NCI-H1048 (cell line): ENCODE results near the gene FBXO31.
"Not testable (repeated sequence)": the region's sequence is repeated elsewhere in the genome, so short reads cannot be mapped to it uniquely, and the experiment has no call there.

Experiments used
- DNase-seq: peaks from one replicate; lab custom pipeline; 2025; lab: John Stamatoyannopoulos, UW

Gene FBXO31

DNA sequence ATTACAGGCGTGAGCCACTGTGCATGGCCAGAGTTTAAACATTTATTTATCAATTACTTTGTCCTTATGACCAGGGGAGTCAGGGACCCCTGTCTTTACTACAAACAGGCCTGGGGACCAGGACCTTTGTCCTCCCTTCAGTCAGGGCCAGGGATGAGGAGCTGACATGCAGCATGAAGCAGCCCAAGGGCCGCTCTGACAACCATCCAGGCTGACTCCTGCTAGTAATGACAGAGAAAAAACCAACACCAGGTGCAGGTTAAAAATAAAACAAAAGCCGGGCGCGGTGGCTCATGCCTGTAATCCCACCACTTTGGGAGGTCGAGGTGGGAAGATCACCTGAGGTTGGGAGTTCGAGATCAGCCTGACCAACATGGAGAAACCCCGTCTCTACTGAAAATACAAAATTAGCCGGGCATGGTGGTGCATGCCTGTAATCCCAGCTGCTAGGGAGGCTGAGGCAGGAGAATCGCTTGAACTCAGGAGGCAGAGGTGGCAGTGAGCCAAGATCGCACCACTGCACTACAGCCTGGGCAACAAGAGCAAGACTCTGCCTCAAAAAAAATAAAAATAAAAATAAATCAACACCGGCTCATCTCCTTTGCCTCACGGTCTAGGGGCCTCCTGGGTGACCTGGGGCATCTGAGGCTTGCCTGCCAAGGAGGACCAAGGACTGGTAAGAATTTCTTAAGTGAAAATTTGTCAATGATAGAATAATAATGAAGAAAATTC is 20.6 kb downstream of the FBXO31 start:
- not testable (repeated sequence) for DNase-seq

DNA sequence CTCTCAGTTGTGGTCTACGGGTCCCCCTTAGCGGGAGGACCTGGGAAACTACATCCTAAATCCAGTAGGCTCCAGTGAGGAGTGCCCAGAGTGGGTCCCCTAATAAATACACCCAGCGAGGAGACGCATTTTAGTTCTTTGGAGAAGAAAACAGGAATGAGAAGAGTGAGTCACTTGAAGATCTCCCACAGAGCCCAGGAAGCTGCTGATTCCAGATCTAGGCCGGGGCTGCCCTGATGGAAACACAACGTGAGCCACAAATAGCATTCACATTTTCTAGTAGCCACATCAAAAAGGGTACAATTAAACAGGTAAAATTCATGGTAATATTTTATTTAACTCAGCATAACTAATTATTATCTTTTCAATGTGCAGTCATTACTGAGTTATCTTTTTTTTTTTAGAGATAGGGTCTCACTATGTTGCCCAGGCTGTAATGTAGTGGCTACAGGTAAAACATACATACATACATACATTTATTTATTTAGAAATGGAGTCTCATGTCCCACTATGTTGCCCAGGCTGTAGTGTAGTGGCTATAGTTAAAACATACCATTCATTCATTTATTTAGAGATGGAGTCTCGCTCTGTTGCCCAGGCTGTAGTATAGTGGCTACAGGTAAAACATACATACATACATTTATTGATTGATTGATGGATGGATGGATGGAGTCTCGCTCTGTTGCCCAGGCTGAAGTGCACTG is 21.5 kb downstream of the FBXO31 start:
- DNase-seq: no peak

DNA sequence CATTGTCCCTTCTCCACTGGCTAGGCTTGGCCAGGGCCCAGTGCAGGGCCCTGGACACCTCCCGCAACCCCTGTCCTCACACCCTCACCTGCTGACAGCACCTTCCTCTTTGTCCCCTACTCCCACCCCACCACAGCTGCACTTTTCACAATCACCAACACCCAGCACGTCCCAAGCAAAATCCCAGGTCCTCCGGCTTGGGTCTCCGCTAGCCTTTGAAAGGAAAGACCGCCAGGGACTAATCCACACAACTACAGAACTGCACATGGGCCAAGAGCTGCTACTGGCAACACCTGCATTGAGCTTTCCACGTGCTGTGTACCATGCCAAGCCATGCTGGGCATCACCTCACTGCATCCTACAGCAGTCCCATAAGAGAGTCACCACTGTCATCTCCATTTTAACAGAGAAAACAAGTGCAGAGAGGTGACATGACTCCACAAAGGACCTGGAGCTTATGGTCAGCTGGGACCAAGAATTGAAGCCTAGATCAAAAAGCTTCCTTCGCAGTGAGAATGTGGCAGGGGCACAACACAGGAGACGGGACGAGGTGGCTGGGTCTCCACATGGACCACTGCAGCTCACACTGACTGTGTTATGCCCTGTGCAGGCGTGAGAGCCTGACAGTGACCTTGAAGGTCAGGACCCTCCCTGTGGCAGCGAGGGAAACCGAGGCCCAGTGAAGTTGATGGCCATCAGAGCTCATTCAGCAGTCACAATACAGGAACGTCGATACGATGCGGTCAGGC is 22.5 kb downstream of the FBXO31 start:
- no peak for DNase-seq

DNA sequence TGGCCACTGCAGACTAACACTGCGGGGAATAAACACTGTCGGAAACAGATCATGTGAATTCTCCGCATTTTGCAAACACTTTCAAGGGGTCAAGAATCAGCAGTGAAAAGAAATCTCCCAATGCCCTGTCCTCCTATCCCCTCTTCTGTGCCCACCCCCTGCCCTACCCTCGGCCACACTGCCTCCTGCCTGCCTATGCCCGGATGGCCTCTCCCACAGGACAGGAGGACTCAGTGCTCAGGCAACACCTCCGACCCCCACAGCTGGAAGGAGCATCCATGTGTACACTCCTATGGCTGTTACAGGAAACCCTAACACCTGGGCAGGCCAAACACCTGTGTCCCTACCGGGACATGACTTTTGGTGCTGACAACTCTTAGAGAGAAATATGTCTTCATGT is 24.5 kb downstream of the FBXO31 start:
- DNase-seq: no peak

DNA sequence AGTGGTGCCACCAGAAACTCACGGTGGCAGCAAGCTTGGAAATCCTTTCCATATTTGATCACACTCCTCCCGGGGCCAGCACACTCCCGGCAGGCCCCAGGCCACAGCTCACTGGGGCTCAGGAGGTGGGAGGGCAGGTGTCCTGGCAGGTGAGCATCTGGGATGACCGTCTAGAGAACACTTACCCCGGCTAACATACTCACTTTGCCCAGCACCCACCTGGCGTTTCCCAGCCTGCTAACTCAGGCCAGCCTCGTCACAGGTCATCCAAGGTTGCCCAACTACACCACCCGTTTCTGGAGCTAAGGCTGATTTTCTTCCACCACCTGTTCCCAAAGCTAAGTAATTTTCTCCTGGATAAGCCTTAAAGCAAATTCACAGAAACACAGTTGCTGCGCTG is 24.9 kb downstream of the FBXO31 start:
- DNase-seq: no peak

DNA sequence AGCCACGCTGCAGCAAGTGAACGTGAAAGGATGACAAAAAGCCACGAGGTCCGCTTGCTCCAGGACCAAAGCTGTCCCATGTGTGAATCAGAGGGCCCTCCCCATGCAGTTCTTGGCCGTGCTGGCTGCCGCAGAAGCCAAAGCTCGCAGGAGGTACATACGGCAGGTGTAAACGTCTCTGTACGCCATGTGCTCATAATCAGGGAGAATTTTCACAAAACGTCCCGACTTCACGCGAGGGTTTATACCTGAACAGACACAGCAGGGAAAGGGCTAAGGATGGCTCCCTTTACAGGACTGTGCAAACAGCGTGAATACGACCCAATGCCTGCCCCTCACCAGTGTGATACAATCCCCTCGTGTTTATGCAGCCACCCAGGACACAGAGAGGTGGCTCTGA is 25.3 kb downstream of the FBXO31 start:
- DNase-seq: no peak

DNA sequence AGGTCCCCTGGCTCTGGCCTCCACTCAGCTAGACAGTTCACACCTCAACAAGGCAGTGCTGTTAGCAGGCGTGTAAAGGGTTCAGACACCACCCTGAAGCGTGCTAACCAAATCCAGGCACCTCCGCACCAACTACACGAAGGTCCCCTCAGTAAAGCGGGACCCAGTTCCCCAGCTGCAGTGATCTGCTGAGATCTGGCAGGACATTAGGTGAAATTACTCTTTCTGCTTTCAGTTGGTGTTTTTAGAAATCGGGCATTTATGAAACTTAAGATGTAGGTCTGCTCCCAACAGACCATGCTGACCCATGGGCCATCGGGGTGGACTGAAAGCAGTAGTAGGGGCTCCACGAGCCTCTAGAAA is 27.1 kb downstream of the FBXO31 start:
- DNase-seq: no peak

DNA sequence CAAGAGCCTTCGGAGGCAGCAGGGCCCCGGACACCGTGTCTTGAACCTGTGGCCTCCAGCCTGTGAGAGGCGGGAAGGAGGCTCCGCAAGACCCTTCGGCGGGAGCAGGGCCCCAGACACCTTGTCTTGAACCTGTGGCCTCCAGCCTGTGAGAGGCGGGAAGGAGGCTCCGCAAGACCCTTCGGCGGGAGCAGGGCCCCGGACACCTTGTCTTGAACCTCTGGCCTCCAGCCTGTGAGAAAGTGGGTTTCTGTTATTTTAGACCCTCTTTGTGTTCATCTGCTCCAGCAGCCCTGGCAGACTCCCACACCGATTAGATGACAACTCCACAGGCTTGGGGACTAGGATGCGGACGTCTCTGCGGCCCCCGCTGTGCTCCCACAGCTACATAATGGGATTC is 30.0 kb downstream of the FBXO31 start:
- no peak for DNase-seq

DNA sequence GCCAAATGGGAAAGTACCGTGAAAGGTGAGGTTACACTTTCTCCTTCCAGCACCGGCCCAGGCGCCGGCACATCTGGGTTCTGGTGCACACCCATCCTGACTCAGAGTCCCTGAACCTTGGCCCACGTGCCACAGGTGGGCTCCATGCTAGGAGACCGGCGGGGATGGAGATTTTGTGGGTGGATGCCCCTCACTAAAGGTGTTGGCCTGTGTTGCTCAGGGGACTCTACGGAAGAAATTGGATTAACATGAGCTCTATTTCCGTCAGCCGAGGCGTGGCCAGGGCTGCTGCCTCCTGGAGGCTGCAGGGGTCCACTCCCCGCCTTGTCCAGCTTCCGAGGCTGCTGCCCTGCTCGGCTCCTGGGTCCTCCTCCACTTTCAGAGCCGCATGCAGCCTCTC is 30.8 kb downstream of the FBXO31 start:
- DNase-seq: no peak

DNA sequence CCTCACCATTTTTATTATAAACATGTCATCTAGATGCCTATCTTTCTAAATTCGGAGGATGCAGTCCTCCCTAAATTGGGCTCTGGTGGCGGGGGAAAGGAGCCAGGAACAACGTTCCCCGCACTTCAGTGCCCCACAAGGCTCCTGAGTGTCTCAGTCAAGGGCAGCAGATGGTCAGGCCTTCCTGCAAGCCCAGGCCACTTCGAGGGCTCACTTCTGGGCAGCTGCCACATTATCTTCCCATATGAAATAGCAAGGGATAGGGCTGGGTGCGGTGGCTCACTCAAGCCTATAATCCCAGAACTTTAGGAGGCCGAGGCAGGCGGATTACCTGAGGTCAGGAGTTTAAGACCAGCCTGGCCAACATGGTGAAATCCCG is 32.3 kb downstream of the FBXO31 start:
- DNase-seq: no peak

DNA sequence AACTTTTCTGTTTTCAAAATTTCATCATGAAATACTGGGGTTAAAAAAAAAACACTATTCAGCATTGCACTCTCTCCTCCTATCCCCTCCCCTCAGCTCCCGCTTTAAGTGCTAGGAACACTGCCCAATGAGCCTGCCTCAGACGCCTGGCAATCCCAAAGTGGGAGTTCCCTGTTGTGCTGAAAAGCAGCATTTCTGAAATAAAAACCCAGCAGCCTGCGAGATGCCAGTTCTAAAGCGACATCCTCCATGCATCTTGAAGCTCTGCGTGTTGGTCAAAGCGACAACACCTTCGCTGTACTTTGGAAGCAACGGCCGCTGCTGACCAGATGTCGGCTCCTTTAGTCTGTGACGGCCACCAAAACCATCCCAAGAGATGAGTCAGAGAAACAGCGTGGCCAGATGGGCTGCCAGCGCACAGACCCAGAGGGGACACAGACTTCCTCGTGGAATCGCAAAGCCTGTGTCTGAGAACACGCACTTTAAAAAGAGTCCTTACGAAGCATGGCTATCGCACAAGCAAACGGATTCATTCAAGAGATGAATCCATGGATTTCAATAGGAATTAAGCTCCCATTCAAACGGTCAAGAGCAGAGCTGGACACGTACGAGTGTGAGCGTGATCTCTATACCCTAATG is 32.8 kb downstream of the FBXO31 start:
- DNase-seq: no peak

DNA sequence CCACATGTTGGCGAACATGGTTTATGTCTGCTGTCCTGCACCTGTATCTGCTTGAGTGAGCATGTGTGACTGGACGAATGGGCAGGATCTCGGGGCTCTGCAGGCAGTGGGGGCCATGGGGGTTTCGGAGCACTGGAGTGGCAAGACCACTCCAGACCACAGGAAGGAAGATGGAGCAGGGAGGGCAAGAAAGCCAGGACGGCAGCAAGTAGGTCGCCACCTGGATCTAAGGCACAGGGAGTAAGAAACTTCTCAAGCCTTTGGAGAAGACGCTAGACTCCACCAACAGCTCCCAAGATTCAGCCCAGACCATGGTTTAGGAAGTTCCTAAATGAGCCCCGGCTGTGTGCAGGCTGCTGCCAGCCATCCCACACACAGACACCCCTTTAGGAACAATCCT is 33.5 kb downstream of the FBXO31 start:
- DNase-seq: no peak

DNA sequence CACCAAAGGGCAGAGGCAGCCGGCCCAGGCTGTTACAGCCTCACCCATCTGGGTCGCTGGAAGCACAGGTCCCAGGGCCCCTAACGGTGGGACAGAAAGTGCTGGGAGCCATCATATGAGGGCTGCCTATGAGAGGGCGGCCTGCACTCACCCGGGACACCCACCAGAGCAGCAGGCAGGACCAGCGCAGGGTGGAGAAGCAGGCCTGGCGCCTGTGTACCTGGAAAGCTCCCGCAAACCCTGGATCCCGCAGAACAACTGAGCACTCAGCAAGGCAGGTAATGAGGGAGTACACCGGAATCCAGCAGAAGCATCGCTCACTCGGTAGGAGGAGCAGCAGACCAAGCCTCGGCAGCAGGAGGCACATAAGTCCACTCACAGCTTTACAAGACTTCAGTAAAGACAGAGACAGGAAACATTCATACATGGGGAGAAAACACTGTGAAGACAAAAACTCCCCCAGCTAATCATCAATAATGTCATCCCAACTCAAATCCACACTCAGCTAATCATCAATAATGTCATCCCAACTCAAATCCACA is 34.9 kb downstream of the FBXO31 start:
- no peak for DNase-seq

DNA sequence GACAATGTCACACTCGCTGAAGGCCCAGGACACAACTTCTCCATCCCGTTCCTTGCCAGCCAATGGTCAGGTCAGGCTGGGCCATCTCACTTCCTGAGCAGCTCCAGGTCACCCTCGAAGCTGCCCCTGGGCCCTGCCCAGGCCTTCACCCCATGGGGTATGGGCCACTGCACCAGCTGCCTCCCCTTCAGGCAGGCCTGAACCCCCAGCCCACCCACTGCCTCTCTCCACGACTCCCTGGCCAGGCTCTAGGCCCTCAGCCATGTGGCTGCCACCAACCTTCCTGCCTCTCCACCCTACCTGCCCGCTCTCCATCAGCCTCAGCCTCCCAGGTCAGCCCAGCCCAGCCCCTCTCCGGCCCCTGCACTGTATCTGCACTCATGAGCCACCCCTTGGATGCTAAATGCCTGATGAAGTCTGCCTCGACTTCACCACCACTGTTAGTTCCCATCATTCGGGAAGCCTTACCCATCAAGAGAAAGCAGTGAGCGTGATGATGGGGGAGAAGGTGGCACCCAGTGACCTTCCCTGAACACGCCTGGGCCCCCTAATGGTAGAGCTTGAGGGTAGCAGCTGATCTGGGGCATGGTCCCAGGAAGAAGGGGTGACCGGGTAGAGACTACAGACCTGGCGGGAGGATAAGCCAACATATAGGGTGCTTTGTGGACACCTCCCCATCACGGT is 35.5 kb downstream of the FBXO31 start:
- DNase-seq: no peak

DNA sequence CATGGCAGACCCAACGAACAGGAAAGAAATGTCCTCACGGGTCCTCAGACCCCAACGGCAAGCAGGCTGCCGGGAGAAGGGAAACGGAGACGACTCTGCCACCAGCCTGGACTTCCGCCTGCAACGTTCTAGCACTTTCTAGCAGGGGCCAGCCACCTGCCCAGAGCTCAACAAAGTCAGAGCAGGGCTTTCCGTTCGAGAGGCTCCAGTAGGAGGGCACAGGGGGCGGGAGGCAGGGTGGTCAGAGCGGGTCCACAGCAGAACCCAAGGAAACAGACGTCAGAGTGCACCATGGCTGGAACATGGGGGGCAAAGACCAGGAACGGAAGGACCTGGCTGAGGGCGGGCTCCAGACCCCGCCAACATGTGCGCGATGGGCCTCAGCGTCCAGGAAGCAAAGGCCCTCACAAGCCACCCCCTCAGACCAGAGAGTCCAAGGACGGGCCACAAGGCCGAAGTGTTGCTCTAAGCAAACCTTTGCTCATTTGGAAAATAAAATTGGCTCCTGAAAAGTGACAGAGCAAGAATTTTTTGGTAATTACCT is 37.0 kb downstream of the FBXO31 start:
- no peak for DNase-seq

DNA sequence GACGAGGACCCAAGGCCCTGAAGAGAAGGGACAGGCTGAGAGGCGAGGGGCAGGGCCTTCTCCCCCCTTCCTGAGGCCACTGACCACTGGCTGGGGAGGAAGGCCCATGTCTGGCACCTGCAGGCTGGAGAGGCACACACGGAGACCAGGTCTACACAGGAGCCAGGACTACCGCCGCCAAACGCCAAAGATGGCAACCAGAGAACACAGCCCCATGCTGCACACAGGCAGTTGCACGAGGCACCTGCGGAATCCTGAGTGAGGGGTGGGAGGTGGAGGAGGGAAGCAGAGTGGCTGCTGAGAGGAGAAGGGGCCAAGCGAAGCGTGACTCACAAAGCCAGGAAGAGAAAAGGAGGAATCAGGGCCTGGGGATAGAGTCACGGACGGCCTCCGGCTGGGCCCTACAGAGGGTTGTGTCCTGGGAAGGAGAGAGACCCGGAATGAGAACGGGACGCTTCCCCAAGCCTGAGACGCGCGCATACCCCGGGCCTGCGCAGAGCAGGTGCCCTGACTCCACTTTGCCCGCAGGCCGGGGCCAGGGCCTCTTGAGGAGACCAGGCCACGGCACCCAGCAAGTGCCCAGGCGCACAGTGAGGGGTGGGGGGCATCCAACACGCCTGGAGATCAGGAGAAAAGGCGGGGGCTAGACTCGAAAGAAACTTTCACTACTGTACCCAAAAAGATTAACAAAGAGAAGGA is 37.7 kb downstream of the FBXO31 start:
- no peak for DNase-seq

DNA sequence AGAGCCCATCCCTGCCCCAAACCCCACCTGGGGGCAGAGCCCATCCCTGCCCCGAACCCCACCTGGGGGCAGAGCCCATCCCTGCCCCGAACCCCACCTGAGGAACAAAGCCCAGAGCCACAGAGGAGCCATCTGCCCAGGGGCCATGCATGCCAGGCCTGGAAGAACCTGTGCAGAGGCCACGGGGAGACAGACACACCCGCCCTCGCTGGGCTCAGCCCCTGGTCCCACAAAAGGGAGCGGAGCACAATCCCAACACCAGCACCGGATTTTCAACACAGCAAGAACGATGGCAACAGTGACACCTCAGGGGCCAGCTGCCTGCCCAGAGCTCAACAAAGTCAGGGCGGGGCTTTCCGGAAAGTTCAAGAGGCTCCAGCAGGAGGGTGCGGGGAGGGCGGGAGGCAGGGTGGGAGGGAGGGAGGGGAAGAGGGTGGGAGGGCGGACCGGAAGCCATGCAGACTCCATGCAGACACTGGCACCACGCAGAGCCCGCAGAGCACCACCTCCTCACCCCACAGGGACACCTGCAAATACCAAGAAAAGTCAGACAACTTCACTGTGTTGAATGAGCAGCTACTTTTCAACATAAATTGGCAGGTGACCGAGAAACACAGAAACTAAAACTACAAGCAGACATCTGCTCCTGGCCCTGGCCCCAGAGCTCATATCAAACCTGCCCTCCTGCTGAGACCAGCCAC is 38.5 kb downstream of the FBXO31 start:
- no peak for DNase-seq

DNA sequence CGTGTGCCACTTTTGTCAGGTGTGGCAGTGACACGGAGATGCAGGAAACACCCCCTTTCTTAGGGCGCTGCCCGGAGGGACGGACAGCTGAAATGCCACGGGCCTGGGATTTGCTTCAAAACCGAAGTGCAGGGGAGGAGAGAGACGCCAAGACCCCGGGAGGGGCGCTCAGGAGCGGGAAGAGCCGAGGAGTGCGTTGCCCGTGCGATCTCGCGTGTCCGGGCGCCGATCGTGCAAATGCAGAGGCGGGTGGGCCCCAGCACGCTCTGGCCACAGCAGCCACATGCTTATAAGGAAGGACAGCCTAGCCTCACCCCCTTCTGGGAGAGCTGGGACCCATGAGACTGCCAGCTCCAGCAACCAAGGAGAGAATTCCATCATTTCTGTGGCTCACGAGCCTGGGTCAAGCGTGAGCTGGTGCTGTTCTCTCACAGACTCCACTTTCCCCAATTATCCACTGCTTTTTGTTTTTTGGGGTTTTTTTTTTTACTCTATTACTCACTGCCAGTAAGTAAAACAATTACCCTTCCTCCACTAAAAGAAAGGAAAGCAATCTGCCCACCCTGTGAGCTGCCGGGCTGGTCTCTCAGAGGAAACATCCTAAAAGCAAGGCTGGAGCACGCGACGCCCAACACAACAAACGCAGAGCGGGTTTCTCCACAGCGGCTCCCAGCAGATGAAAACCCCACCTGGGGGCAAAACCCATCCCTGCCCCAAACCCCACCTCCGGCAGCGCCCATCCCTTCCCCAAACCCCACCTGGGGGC is 39.2 kb downstream of the FBXO31 start:
- no peak for DNase-seq

DNA sequence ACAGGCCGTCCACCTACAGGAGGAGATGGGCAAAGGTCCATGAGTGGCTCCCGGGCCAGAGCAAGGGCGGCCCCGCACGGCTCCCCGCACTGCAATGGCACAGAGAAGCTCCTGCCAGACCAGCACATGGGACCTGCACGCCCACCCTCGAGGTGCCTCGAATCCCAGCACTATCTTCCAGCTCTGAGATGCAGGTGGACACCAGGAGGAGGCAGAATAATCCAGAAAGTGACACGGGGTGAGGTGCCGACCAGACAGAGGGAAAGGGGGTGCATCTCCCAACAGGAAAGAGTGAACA is 39.9 kb downstream of the FBXO31 start:
- no peak for DNase-seq
